Esophagus squamous epithelium (tissue), 5 donors: ENCODE data around the gene TRPC3. TPM values are rescaled to one million over a fixed set of nuclear protein-coding genes. Genes with fewer than 3 reads are reported as not detected.

Experiments
- DNase-seq: peaks from one replicate; lab custom pipeline; 2025; lab: John Stamatoyannopoulos, UW
- H3K27ac ChIP-seq, 4 donors: fragments of 200-600 bp; sonication (generic); one replicate each; pipeline ENCODE4 v1.5.1; 2016 to 2019; ENCODE audit warnings: mild to moderate bottlenecking in 1 of 4
- H3K27me3 ChIP-seq, 4 donors: fragments of 200-600 bp; sonication (generic); 1 replicate in 3 of 4; 2 replicates in 1 of 4; pipeline versions ENCODE4 v1.5.1 to v1.6.0; 2017 to 2021; ENCODE audit warnings: antibody characterized with exemption in 1 of 4
- H3K36me3 ChIP-seq, 3 donors: fragments of 200-600 bp; sonication (generic); one replicate each; pipeline ENCODE4 v1.5.1; 2016 to 2019
- H3K4me1 ChIP-seq, 3 donors: fragments of 200-600 bp; sonication (generic); one replicate each; pipeline ENCODE4 v1.5.1; 2017 to 2019
- H3K4me3 ChIP-seq, 4 donors: fragments of 200-600 bp; sonication (generic); 1 replicate in 3 of 4; 2 replicates in 1 of 4; pipeline ENCODE4 v1.5.1; 2016 to 2019; ENCODE audit warnings: mild to moderate bottlenecking in 2 of 4, moderate library complexity in 1 of 4
- H3K9me3 ChIP-seq, 3 donors: fragments of 200-600 bp; sonication (generic); one replicate each; pipeline ENCODE4 v1.5.1; 2016 to 2019
- CTCF ChIP-seq, 6 experiments: fragments of 450-650 bp in 4 of 6; fragments of 200-600 bp in 2 of 6; sonication (generic) in 2 of 6; IDR thresholded peaks; one replicate each; pipeline ENCODE4 v1.5.1; 2016 to 2019; ENCODE audit warnings: antibody characterized with exemption in 6 of 6, mild to moderate bottlenecking in 4 of 6, moderate library complexity in 4 of 6
- POLR2A ChIP-seq, 4 donors: fragments of 450-650 bp; IDR thresholded peaks; one replicate each; pipeline ENCODE4 v1.6.1; 2017; ENCODE audit warnings: antibody characterized with exemption in 4 of 4, mild to moderate bottlenecking in 4 of 4, moderate library complexity in 3 of 4
- WGBS, 2 donors: methylation state at CpG; one replicate each; pipeline ENCODE4 v1.1.5; 2018; 5-methylcytosine and 5-hydroxymethylcytosine counted together
- intact Hi-C: fragments of 100-400 bp; cut with DNase I; formaldehyde crosslinking; loops from one replicate; pipeline ENCODE4 v1.15.0; 2022
- total RNA-seq, 4 donors: library from RNA; depleted of rRNA; stranded (reverse); fragments of >200 nt; gene quantifications; one replicate each; pipeline ENCODE4 v1.1.0, GENCODE V29; 2016
- donor health status: DM: yes; HTN: yes; CAD: no.

Gene TRPC3
- total RNA-seq, 4 donors from 2014 or later = 0.09 to 0.19 TPM; not detected in 2

- no peak for TF ChIP-seq CTCF (IDR thresholded peaks at IDR 0.05)
- no peak for TF ChIP-seq POLR2A (IDR thresholded peaks at IDR 0.05)
- intact Hi-C loops = no loop called here
- Histone ChIP-seq H3K4me1 (no peaks in the 10 kb centered on the region), H3K27ac (no peak overlapping the region), H3K9me3 (no peaks in the 10 kb centered on the region), H3K4me3 (no peak overlapping the region), H3K36me3 (no peaks in the 10 kb centered on the region), H3K27me3 (peaks cover 0 to 3% (median 0%) of the 10 kb centered on the region in 4 donors)
- DNase-seq = no peak
- 41 to 51% methylated on average over 7 to 9 of the region's 9 CpGs for WGBS, 2 donors
Observed at GRCh38 chr4:121977251-121978171, 25.7 kb upstream of the TRPC3 start.

GRCh38 chr4:121975784-121976183 is 23.9 kb upstream of the TRPC3 start:
- no peak for DNase-seq
- no peaks in the 10 kb centered on the region for H3K9me3 ChIP-seq
- 44 to 45% methylated on average over 2 of the region's 2 CpGs for WGBS, 2 donors
- H3K4me1 ChIP-seq = no peaks in the 10 kb centered on the region
- H3K4me3 ChIP-seq = no peak overlapping the region
- H3K27me3 ChIP-seq = peaks cover 0 to 3% (median 0%) of the 10 kb centered on the region in 4 donors
- TF ChIP-seq POLR2A (IDR thresholded peaks at IDR 0.05) (no peak), CTCF (IDR thresholded peaks at IDR 0.05) (no peak)
- intact Hi-C loops = no loop called here
- H3K27ac ChIP-seq = no peak overlapping the region
- H3K36me3 ChIP-seq = no peaks in the 10 kb centered on the region

- no peaks in the 10 kb centered on the region for H3K4me1 ChIP-seq
- TF ChIP-seq POLR2A (IDR thresholded peaks at IDR 0.05) (no peak), CTCF (IDR thresholded peaks at IDR 0.05) (no peak)
- H3K4me3 ChIP-seq = no peak overlapping the region
- WGBS, 2 donors = 54 to 59% methylated on average over 4 of the region's 4 CpGs
- no peaks in the 10 kb centered on the region for H3K36me3 ChIP-seq
- intact Hi-C loops = no loop called here
- DNase-seq = no peak
- no peaks in the 10 kb centered on the region for H3K9me3 ChIP-seq
- no peak overlapping the region for H3K27ac ChIP-seq
- peaks cover 0 to 11% (median 0%) of the 10 kb centered on the region in 4 donors for H3K27me3 ChIP-seq
Observed at GRCh38 chr4:121973816-121974215, 22.0 kb upstream of the TRPC3 start.

DNA sequence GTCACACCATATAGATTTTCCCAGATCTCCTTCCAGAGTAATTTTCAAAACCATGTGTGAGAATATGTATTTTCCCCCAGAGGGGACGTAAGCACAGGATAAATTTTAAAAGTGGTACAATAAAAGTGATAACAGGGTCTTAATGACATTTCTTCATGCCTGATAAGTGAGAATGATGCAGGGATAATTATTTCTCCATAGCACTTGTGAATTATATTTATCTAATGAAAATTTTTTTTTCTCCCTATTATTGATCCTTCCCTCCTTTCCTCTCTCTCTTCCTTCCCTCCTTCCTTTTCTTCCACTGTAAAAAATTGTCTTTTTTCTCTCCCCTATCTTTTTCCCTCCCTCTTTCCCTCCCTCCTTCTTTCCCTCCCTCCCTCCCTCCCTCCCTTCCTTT is 17.0 kb upstream of the TRPC3 start:
- intact Hi-C loops = no loop called here
- Histone ChIP-seq H3K9me3 (no peaks in the 10 kb centered on the region), H3K4me3 (no peak overlapping the region), H3K27me3 (peaks cover 0 to 26% (median 0%) of the 10 kb centered on the region in 4 donors), H3K36me3 (no peaks in the 10 kb centered on the region), H3K27ac (no peak overlapping the region), H3K4me1 (no peaks in the 10 kb centered on the region)
- TF ChIP-seq CTCF (IDR thresholded peaks at IDR 0.05) = no peak
- no peak for TF ChIP-seq POLR2A (IDR thresholded peaks at IDR 0.05)
- WGBS, 2 donors = 62 to 71% methylated on average over 1 of the region's 1 CpG
- DNase-seq = no peak

- intact Hi-C loops = no loop called here
- Histone ChIP-seq H3K27ac (no peak overlapping the region), H3K4me3 (no peak overlapping the region), H3K9me3 (no peaks in the 10 kb centered on the region), H3K4me1 (no peaks in the 10 kb centered on the region), H3K27me3 (peaks cover 0 to 26% (median 0%) of the 10 kb centered on the region in 4 donors), H3K36me3 (no peaks in the 10 kb centered on the region)
- TF ChIP-seq CTCF (IDR thresholded peaks at IDR 0.05) (no peak), POLR2A (IDR thresholded peaks at IDR 0.05) (no peak)
- 88 to 96% methylated on average over 1 of the region's 1 CpG for WGBS, 2 donors
- no peak for DNase-seq
Observed at GRCh38 chr4:121964958-121965357, 13.1 kb upstream of the TRPC3 start.
